Activated CD4-positive, alpha-beta T cell treated with anti-CD3 and anti-CD28 coated beads for 4 hours (primary cell): ENCODE data around the gene MYOZ3.

ENCODE experiments used
- DNase-seq, 2 donors: peaks; one replicate each; pipeline ENCODE4 v3.0.0-alpha.2; 2020

The MYOZ3 gene

DNA sequence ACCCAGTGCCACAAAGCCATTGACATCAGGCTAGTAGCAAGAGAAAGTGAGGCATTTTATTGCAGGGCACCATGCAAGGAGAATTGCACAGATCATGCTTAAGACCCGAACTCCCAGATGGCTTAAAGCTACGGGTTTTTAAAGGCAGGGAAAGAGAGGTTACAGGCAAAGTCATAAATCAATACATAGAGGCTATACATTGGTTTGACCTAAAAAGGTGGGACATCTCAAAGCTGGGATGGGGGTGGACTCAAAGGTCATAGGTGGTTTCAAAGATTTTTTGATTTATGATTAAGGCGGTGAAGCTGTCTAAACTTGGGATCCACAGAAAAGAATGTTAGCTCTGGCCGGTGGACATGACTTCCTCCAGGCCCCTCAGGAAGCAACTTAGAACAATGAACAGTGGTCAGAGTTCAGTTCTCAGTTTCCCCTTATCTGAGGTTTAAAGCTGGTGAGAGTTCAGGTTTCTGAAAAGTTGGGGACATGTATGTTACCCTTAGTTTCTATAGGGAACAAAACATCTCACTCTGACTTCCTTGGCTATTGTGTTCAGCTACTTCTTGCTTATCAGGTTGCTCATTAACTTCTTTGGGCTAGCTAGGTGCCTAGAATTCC lies 45.8 kb downstream of the MYOZ3 start:
- no peak for DNase-seq

DNA sequence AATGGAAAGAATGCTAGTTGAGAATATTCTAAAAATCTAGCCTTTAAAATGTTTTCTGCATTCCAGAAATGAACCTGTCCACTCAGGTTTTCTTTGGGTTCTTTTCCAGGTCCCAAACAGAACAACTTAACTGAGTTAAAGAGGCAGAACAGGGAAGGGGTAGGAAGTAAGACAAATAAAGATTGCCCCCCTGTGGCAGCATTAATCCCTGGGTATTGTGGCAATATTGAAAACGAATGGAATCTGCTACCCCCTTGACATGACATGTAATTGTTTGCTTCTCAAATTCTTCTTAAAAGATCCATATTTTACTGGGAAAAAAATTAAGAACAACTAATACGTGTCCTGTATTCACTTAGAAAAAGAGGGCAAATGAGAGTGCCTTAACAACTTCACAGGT lies 49.1 kb downstream of the MYOZ3 start:
- no peak for DNase-seq

DNA sequence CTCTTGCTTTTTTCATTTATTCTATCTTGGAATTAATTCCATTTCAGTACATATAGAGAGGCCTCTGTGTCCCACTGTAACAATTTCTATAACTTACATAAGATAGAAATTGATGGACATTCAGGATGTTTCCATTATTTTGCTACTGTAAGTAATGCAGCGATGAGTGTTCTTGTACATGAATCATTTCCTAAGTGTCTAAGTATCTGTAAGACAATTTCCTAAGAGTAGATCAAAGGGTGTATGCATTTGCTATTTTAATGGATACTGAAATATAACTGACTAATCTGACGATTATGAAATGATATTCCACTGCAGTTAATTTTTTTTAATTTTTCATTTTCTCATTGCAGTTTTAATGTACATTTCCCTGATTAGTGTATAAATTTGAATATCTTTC lies 62.8 kb downstream of the MYOZ3 start:
- DNase-seq, result no peak
